Adrenal gland (tissue), 19 donors: Measurements from ENCODE around the gene ENAM. TPM values are rescaled to one million over a fixed set of nuclear protein-coding genes. Genes with fewer than 3 reads are reported as not detected.

Experiments
- DNase-seq, 7 donors: peaks; one replicate each; pipeline ENCODE4 v3.0.0-alpha.2; 2019 to 2020
- H3K27ac ChIP-seq, 5 donors: fragments of 200-600 bp; sonication (generic) in 4 of 5; 1 replicate in 3 of 5; 2 replicates in 2 of 5; pipeline versions ENCODE4 v1.5.1 to v1.8.0; 2016 to 2020; ENCODE audit warnings: mild to moderate bottlenecking in 1 of 5
- H3K27me3 ChIP-seq: fragments of 200-600 bp; 2 replicates; pipeline ENCODE4 v1.8.0; 2021
- H3K36me3 ChIP-seq, 2 donors: fragments of 200-600 bp; replicated peaks in 1 of 2; 1 replicate in 1 of 2; 2 replicates in 1 of 2; pipeline versions ENCODE4 v1.5.1 to v1.8.0; 2018 to 2022
- H3K4me1 ChIP-seq, 2 donors: fragments of 200-600 bp; replicated peaks in 1 of 2; 1 replicate in 1 of 2; 2 replicates in 1 of 2; pipeline versions ENCODE4 v1.5.1 to v1.8.0; 2018 to 2021
- H3K4me3 ChIP-seq, 4 donors: fragments of 200-600 bp; sonication (generic) in 3 of 4; one replicate each; pipeline ENCODE4 v1.5.1; 2016 to 2018
- H3K9me3 ChIP-seq, 3 donors: fragments of 200-600 bp; sonication (generic) in 1 of 3; replicated peaks in 1 of 3; 1 replicate in 2 of 3; 2 replicates in 1 of 3; pipeline versions ENCODE4 v1.5.1 to v1.8.0; 2016 to 2021
- CTCF ChIP-seq, 6 experiments: fragments of 450-650 bp in 4 of 6; fragments of 200-600 bp in 2 of 6; sonication (generic) in 1 of 6; IDR thresholded peaks; 1 replicate in 5 of 6; 2 replicates in 1 of 6; pipeline versions ENCODE4 v1.5.1 to v1.8.0; 2016 to 2021; ENCODE audit warnings: antibody characterized with exemption in 6 of 6, mild to moderate bottlenecking in 2 of 6, moderate library complexity in 1 of 6
- POLR2A ChIP-seq, 2 donors: fragments of 450-650 bp; IDR thresholded peaks; one replicate each; pipeline ENCODE4 v1.6.1; 2017; ENCODE audit warnings: antibody characterized with exemption in 2 of 2, mild to moderate bottlenecking in 2 of 2, moderate library complexity in 1 of 2
- WGBS, 4 donors: extraction: QIAGEN DNeasy Blood & Tissue Kit in 2 of 4; methylation state at CpG; one replicate each; pipeline versions ENCODE4 v1.1.5 to v1.1.7; 2013 to 2017; 5-methylcytosine and 5-hydroxymethylcytosine counted together
- intact Hi-C, 2 donors: fragments of 100-400 bp; cut with DNase I; formaldehyde crosslinking; loops; one replicate each; pipeline versions ENCODE4 v1.14.1 to v1.15.0; 2022 to 2023
- long read RNA-seq, 10 donors: library from polyadenylated mRNA in 3 of 10; unstranded in 2 of 10; stranded (forward) in 1 of 10; transcript quantifications; one replicate each; pipeline ENCODE4 v2.0.0 and lab custom pipeline, GENCODE V29; 2021 to 2026
- polyA plus RNA-seq, 3 donors: library from polyadenylated mRNA; stranded (reverse); fragments of 200-250 nt in 2 of 3; fragments of 350-450 nt in 1 of 3; fragmentation: Illumina TruSeq in 1 of 3; extraction: RNeasy Lipid Tissue Mini Kit (QIAGEN cat#74804) in 1 of 3; gene quantifications; one replicate each; pipeline ENCODE4 v1.2.3, GENCODE V29; 2013 to 2014
- total RNA-seq, 9 donors: library from RNA; depleted of rRNA in 4 of 9; stranded (reverse); fragments of >200 nt in 4 of 9; fragments of 120-200 nt in 1 of 9; fragmentation: NEBNext Ultra II Directional in 1 of 9; extraction: Animal tissue kit (Norgen Biotek cat#: 25700) in 1 of 9; gene quantifications; one replicate each; pipeline versions ENCODE4 v1.1.0 to v1.2.4, GENCODE V29; 2013 to 2023
- donor health status: healthy with polysubstance abuse.
- donor health status: Bipolar disorder and iron deficiency.
- donor health status: DM: yes; HTN: yes; CAD: no.
- donor health status: DM: no; HTN: no; CAD: no.
- donor health status: DM: no; HTN: no; CAD: no.
- donor health status: DM: yes; HTN: yes; CAD: no.

ENAM gene
- total RNA-seq (under 1 TPM in 1 of 9 donors, not detected in 8; 0.33 TPM), polyA plus RNA-seq (under 1 TPM in 1 of 3 donors, not detected in 2; under 0.01 TPM)
- long read RNA-seq, donor 1, result 0 reads
- long read RNA-seq, donor 2, result 0 reads
- long read RNA-seq, donor 3, result 0 reads
- long read RNA-seq, donor 4, result 0 reads
- long read RNA-seq, donor 5, result 0 reads
- long read RNA-seq, donor 6, partial matches to known transcripts, result 0 of 1 reads
- long read RNA-seq, donor 6, other reads (novel, unspliced or antisense), result 1 of 1 reads
- long read RNA-seq, donor 7, result 0 reads
- long read RNA-seq, donor 8, result 0 reads
- long read RNA-seq, donor 9, result 0 reads
- long read RNA-seq, donor 10, result 0 reads

GRCh38 chr4:70628444-70628843 is at the start of gene ENAM:
ENAM (plus strand) TSS chr4:70628744; CDS start chr4:70629501, 757 bp downstream.
- Histone ChIP-seq H3K27me3 (no peaks in the 10 kb centered on the region), H3K9me3 (no peaks in the 10 kb centered on the region), H3K4me3 (no peak within 1 kb of the TSS), H3K36me3 (no peaks in the 10 kb centered on the region), H3K4me1 (no peaks in the 10 kb centered on the region), H3K27ac (no peak within 1 kb of the TSS)
- intact Hi-C loops, result no loop called here
- 79 to 88% (median 84%) methylated on average over 2 of the region's 2 CpGs for WGBS, 4 donors
- no peak for DNase-seq
- TF ChIP-seq POLR2A (IDR thresholded peaks at IDR 0.05) (no peak), CTCF (IDR thresholded peaks at IDR 0.05) (no peak)

DNA sequence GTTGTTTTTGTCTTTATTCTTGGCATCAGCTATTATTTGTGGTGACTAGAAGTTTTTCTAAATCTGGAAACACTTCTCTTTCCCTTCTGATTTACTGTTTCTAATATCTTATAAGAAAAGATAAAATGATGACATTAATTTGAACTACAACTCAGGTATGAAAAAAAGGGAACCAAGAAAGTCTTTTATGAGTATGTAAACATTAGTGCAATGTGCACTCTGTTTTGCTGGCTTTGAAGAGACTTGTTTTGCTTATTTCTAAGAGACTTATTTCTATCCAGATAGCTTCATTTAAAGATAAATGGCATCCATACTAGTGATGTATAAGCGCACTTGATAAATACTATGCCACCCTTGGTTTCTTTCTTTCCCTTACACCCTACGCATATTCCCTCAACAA is 46.6 kb upstream of the ENAM start:
- H3K4me1 ChIP-seq, result no peaks in the 10 kb centered on the region
- no peaks in the 10 kb centered on the region for H3K9me3 ChIP-seq
- TF ChIP-seq CTCF (IDR thresholded peaks at IDR 0.05) (no peak), POLR2A (IDR thresholded peaks at IDR 0.05) (no peak)
- no peak overlapping the region for H3K4me3 ChIP-seq
- no peaks in the 10 kb centered on the region for H3K27me3 ChIP-seq
- 80 to 94% (median 83%) methylated on average over 2 of the region's 2 CpGs for WGBS, 4 donors
- intact Hi-C loops, result no loop called here
- no peaks in the 10 kb centered on the region for H3K36me3 ChIP-seq
- no peak overlapping the region for H3K27ac ChIP-seq
- no peak for DNase-seq

DNA sequence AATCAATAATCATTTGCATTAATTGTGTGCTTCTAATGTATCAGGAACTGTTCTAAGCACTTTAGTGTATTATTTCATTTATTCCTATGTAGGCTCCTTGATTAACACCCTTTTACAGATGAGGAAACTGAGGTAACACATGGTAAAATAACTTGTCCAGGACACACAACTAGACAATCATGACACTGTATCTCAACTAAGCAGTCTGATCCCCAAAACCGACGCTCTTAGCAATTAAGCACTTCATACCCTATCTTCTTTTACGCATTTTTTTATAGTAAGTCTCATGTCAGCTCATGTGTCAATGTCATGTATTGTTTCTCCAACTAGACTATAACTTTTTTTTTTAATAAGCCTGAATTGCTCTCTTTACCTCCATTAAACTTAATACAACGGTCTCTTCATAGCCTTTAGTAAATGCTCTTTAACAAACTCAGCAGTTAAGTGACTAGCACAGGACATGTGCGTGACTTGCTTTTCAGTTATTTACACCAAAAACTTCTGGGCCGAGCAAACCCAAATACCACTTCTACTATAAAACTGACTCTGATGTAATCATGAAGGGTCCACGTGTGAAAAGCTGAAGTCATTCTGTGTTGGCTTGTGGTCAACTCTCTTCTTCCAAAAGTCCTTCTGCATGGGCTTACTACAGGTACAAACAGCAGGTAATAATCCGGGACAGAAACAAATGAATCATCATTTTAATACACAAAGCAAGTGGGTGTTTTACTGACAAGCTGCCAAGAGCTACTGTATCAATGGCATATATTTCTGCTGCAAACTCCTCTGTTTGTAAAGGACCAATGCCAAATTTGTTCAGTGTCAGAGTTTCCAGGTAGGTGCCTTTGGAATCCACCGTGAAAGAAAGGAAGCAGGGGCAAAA is 44.4 kb upstream of the ENAM start:
- Histone ChIP-seq H3K27me3 (no peaks in the 10 kb centered on the region), H3K36me3 (no peaks in the 10 kb centered on the region), H3K4me1 (no peaks in the 10 kb centered on the region), H3K4me3 (no peak overlapping the region), H3K27ac (no peak overlapping the region), H3K9me3 (no peaks in the 10 kb centered on the region)
- 65 to 68% (median 68%) methylated on average over 9 of the region's 9 CpGs for WGBS, 4 donors
- intact Hi-C loops, result no loop called here
- TF ChIP-seq POLR2A (IDR thresholded peaks at IDR 0.05) (no peak), CTCF (IDR thresholded peaks at IDR 0.05) (no peak)
- no peak for DNase-seq

DNA sequence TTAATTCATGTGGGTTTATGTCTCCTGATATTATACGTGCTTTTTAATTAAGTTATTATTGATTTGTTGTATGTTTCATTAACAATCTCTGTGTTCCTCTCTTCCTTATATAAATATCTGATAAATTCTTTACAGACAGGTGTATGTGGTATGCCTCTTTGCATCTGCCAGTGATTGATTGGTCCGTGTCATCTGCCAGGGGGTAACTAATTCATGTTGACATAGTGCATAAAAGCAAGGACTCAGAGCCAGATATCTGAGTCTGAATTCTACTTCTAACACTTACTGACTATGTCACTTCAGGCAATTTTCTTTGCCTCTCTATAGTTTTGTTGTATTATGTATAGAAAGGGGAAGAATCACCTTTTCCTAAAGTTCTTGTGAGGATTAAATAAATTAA is 41.7 kb upstream of the ENAM start:
- Histone ChIP-seq H3K9me3 (no peaks in the 10 kb centered on the region), H3K4me1 (no peaks in the 10 kb centered on the region), H3K27ac (no peak overlapping the region), H3K27me3 (no peaks in the 10 kb centered on the region), H3K4me3 (no peak overlapping the region), H3K36me3 (no peaks in the 10 kb centered on the region)
- DNase-seq, result no peak
- intact Hi-C loops, result no loop called here
- 60 to 68% (median 66%) methylated on average over 2 of the region's 2 CpGs for WGBS, 4 donors
- no peak for TF ChIP-seq POLR2A (IDR thresholded peaks at IDR 0.05)
- no peak for TF ChIP-seq CTCF (IDR thresholded peaks at IDR 0.05)
